ENCODE measurements around the gene RNF144A. TPM values are rescaled to one million over a fixed set of nuclear protein-coding genes. Genes with fewer than 3 reads are reported as not detected.

RNF144A gene
- total RNA-seq, 1 experiment from 2014 or later: 9.5 TPM

GRCh38 chr2:7071154-7071553 lies 153.9 kb downstream of the RNF144A start:
- no peaks in the 10 kb centered on the region for H3K9me2 ChIP-seq (replicated peaks; ENCODE audit: low read length)
- H3K4me3 ChIP-seq (ENCODE audit: low read length): no peak overlapping the region
- intact Hi-C loops (cut with micrococcal nuclease): no loop called here
- H3K4me1 ChIP-seq (ENCODE audit: insufficient read depth, low read length): no peaks in the 10 kb centered on the region
- H3K9ac ChIP-seq (ENCODE audit: low read length): no peak overlapping the region
- BruUV-seq (replicated peaks): no TSS peak
- POLR2A ChIA-PET (ENCODE audit: unreplicated experiment): no interaction called here
- H3K27ac ChIP-seq (ENCODE audit: low read length): no peak overlapping the region
- no peaks in the 10 kb centered on the region for H4K20me1 ChIP-seq (ENCODE audit: low read length)
- no peak for DNase-seq
- no peak overlapping the region for H3K4me2 ChIP-seq (ENCODE audit: low read length)
- ATAC-seq: no peak
- no peaks in the 10 kb centered on the region for H3K9me3 ChIP-seq (ENCODE audit: low read length)
- TF ChIP-seq EZH2phosphoT487 (IDR thresholded peaks at IDR 0.05; ENCODE audit: borderline replicate concordance, low read length) (no peak), EZH2 (IDR thresholded peaks at IDR 0.05; ENCODE audit: low read length, unreplicated experiment) (no peak), CTCF (conservative IDR thresholded peaks at IDR 0.05; ENCODE audit: low read depth, low read length) (no peak)
- H3K36me3 ChIP-seq (ENCODE audit: low read depth, low read length): no peaks in the 10 kb centered on the region
- H2AFZ ChIP-seq (ENCODE audit: low read length): no peak overlapping the region
- H3K27me3 ChIP-seq (ENCODE audit: low read length): no peaks in the 10 kb centered on the region
- CTCF ChIA-PET: no interaction called here
- H3K79me2 ChIP-seq (ENCODE audit: low read length): no peaks in the 10 kb centered on the region
- no peaks in the 10 kb centered on the region for H3F3A ChIP-seq (ENCODE audit: low read length, unreplicated experiment)

- Histone ChIP-seq H3K4me1 (ENCODE audit: insufficient read depth, low read length) (no peaks in the 10 kb centered on the region), H3K9me2 (replicated peaks; ENCODE audit: low read length) (no peaks in the 10 kb centered on the region), H3K4me3 (ENCODE audit: low read length) (no peak overlapping the region), H3K36me3 (ENCODE audit: low read depth, low read length) (no peaks in the 10 kb centered on the region), H3K27me3 (ENCODE audit: low read length) (no peaks in the 10 kb centered on the region), H3K9ac (ENCODE audit: low read length) (no peak overlapping the region), H3K27ac (ENCODE audit: low read length) (no peak overlapping the region), H3K9me3 (ENCODE audit: low read length) (no peaks in the 10 kb centered on the region), H3F3A (ENCODE audit: low read length, unreplicated experiment) (no peaks in the 10 kb centered on the region), H3K79me2 (ENCODE audit: low read length) (no peaks in the 10 kb centered on the region), H3K4me2 (ENCODE audit: low read length) (no peak overlapping the region), H4K20me1 (ENCODE audit: low read length) (no peaks in the 10 kb centered on the region), H2AFZ (ENCODE audit: low read length) (no peak overlapping the region)
- no TSS peak for BruUV-seq (replicated peaks)
- ChIA-PET POLR2A (ENCODE audit: unreplicated experiment) (no interaction called here), CTCF (no interaction called here)
- no peak for ATAC-seq
- DNase-seq: no peak
- intact Hi-C loops (cut with micrococcal nuclease): no loop called here
- TF ChIP-seq CTCF (conservative IDR thresholded peaks at IDR 0.05; ENCODE audit: low read depth, low read length) (no peak), EZH2phosphoT487 (IDR thresholded peaks at IDR 0.05; ENCODE audit: borderline replicate concordance, low read length) (no peak), EZH2 (IDR thresholded peaks at IDR 0.05; ENCODE audit: low read length, unreplicated experiment) (no peak)
Observed at GRCh38 chr2:7071916-7072556, 154.8 kb downstream of the RNF144A start.

- Histone ChIP-seq H3K9me3 (ENCODE audit: low read length) (no peaks in the 10 kb centered on the region), H2AFZ (ENCODE audit: low read length) (no peak overlapping the region), H3K36me3 (ENCODE audit: low read depth, low read length) (no peaks in the 10 kb centered on the region), H3K27me3 (ENCODE audit: low read length) (no peaks in the 10 kb centered on the region), H3K4me3 (ENCODE audit: low read length) (no peak overlapping the region), H3K9ac (ENCODE audit: low read length) (no peak overlapping the region), H3K27ac (ENCODE audit: low read length) (no peak overlapping the region), H3K79me2 (ENCODE audit: low read length) (no peaks in the 10 kb centered on the region), H3F3A (ENCODE audit: low read length, unreplicated experiment) (no peaks in the 10 kb centered on the region), H3K4me2 (ENCODE audit: low read length) (no peak overlapping the region), H3K4me1 (ENCODE audit: insufficient read depth, low read length) (no peaks in the 10 kb centered on the region), H4K20me1 (ENCODE audit: low read length) (no peaks in the 10 kb centered on the region), H3K9me2 (replicated peaks; ENCODE audit: low read length) (no peaks in the 10 kb centered on the region)
- ATAC-seq (no peak), DNase-seq (no peak)
- no peak for TF ChIP-seq EZH2 (IDR thresholded peaks at IDR 0.05; ENCODE audit: low read length, unreplicated experiment)
- no peak for TF ChIP-seq EZH2phosphoT487 (IDR thresholded peaks at IDR 0.05; ENCODE audit: borderline replicate concordance, low read length)
- TF ChIP-seq CTCF (conservative IDR thresholded peaks at IDR 0.05; ENCODE audit: low read depth, low read length): no peak
- CTCF ChIA-PET: no interaction called here
- intact Hi-C loops (cut with micrococcal nuclease): no loop called here
- POLR2A ChIA-PET (ENCODE audit: unreplicated experiment): no interaction called here
- no TSS peak for BruUV-seq (replicated peaks)
Observed at GRCh38 chr2:7073901-7074300, 156.7 kb downstream of the RNF144A start.
